GM04504 (cell line): ENCODE data around the gene TREH.
"Not testable (repeated sequence)": the region's sequence is repeated elsewhere in the genome, so short reads cannot be mapped to it uniquely, and the experiment has no call there.

Experiments
- DNase-seq: peaks from one replicate; pipeline ENCODE4 v3.0.0-alpha.2; 2012; ENCODE audit warnings: low read depth

The TREH gene

GRCh38 chr11:118679483-118679882 lies at the start of gene TREH:
Gene TREH, minus strand, starts transcription at chr11:118679650. Its CDS starts 23 bp downstream, at chr11:118679627.
- DNase-seq, result no peak

GRCh38 chr11:118728112-118728511 lies 48.7 kb upstream of the TREH start:
- not testable (repeated sequence) for DNase-seq

- DNase-seq, result not testable (repeated sequence)
These were observed 48.2 kb upstream of the TREH start for GRCh38 chr11:118727721-118728066.

- DNase-seq, result not testable (repeated sequence)
These were observed 47.7 kb upstream of the TREH start for GRCh38 chr11:118727001-118727720.

- DNase-seq, result not testable (repeated sequence)
These were observed 42.1 kb upstream of the TREH start for GRCh38 chr11:118721478-118722015.

- not testable (repeated sequence) for DNase-seq
These were observed 41.3 kb upstream of the TREH start for GRCh38 chr11:118720740-118721139.

GRCh38 chr11:118720078-118720477 lies 40.6 kb upstream of the TREH start:
- not testable (repeated sequence) for DNase-seq

- DNase-seq, result not testable (repeated sequence)
These were observed 39.1 kb upstream of the TREH start for GRCh38 chr11:118718562-118718961.

- not testable (repeated sequence) for DNase-seq
These were observed 38.3 kb upstream of the TREH start for GRCh38 chr11:118717733-118718132.

- not testable (repeated sequence) for DNase-seq
These were observed 37.8 kb upstream of the TREH start for GRCh38 chr11:118717221-118717620.

GRCh38 chr11:118715837-118716260 lies 36.4 kb upstream of the TREH start:
- no peak for DNase-seq

- DNase-seq, result no peak
These were observed 35.9 kb upstream of the TREH start for GRCh38 chr11:118715245-118715831.

GRCh38 chr11:118714816-118715215 lies 35.4 kb upstream of the TREH start:
- DNase-seq, result no peak

GRCh38 chr11:118714416-118714815 lies 35.0 kb upstream of the TREH start:
- DNase-seq, result not testable (repeated sequence)

- no peak for DNase-seq
These were observed 28.8 kb upstream of the TREH start for GRCh38 chr11:118708296-118708695.

GRCh38 chr11:118706546-118706825 lies 27.0 kb upstream of the TREH start:
- DNase-seq, result no peak

- DNase-seq, result no peak
These were observed 26.5 kb upstream of the TREH start for GRCh38 chr11:118705791-118706545.

- DNase-seq, result no peak
These were observed 25.8 kb upstream of the TREH start for GRCh38 chr11:118705111-118705741.

- DNase-seq, result no peak
These were observed 24.2 kb upstream of the TREH start for GRCh38 chr11:118703563-118704106.

GRCh38 chr11:118699506-118700220 lies 20.2 kb upstream of the TREH start:
- DNase-seq, result no peak

GRCh38 chr11:118697346-118697745 lies 17.9 kb upstream of the TREH start:
- no peak for DNase-seq
